ENCODE data around the gene MAP4K4. TPM values are rescaled to one million over a fixed set of nuclear protein-coding genes. Genes with fewer than 3 reads are reported as not detected.

MAP4K4 gene
- total and polyA plus RNA-seq, 12 donors: 8.7 to 43.1 (median 21.8) TPM

- intact Hi-C loops (cut with DNase I): no loop called here
- WGBS, 4 donors: 61 to 75% (median 72%) methylated on average over 1 of the region's 1 CpG
- Histone ChIP-seq H3K27ac (no peak overlapping the region), H3K36me3 (replicated peaks in 1 of 2) (no peaks in the 10 kb centered on the region), H3K4me3 (no peak overlapping the region), H3K9me3 (replicated peaks in 1 of 3) (no peaks in the 10 kb centered on the region), H3K27me3 (no peaks in the 10 kb centered on the region), H3K4me1 (replicated peaks in 1 of 2) (peaks cover 8 to 44% of the 10 kb centered on the region in 2 donors)
- TF ChIP-seq CTCF (IDR thresholded peaks at IDR 0.05) (no peak), POLR2A (IDR thresholded peaks at IDR 0.05) (no peak)
- DNase-seq: no peak
Measured at GRCh38 chr2:101706819-101707177, 9.3 kb downstream of the MAP4K4 start.

GRCh38 chr2:101710036-101710435, 12.5 kb downstream of the MAP4K4 start:
- no peaks in the 10 kb centered on the region for H3K27me3 ChIP-seq
- WGBS, 4 donors: 69 to 82% (median 80%) methylated on average over 1 of the region's 1 CpG
- no peak overlapping the region for H3K27ac ChIP-seq
- H3K36me3 ChIP-seq (replicated peaks in 1 of 2): no peaks in the 10 kb centered on the region
- intact Hi-C loops (cut with DNase I): no loop called here
- H3K4me3 ChIP-seq: no peak overlapping the region
- no peaks in the 10 kb centered on the region for H3K9me3 ChIP-seq (replicated peaks in 1 of 3)
- peaks cover 8 to 36% of the 10 kb centered on the region in 2 donors for H3K4me1 ChIP-seq (replicated peaks in 1 of 2)
- TF ChIP-seq POLR2A (IDR thresholded peaks at IDR 0.05): no peak
- DNase-seq: no peak

GRCh38 chr2:101710471-101711318, 13.2 kb downstream of the MAP4K4 start:
- intact Hi-C loops (cut with DNase I): no loop called here
- H3K4me1 ChIP-seq (replicated peaks in 1 of 2): peaks cover 8 to 36% of the 10 kb centered on the region in 2 donors
- no peaks in the 10 kb centered on the region for H3K36me3 ChIP-seq (replicated peaks in 1 of 2)
- WGBS, 4 donors: 82 to 88% (median 85%) methylated on average over 7 of the region's 7 CpGs
- no peak for DNase-seq
- no peak overlapping the region for H3K4me3 ChIP-seq
- H3K9me3 ChIP-seq (replicated peaks in 1 of 3): no peaks in the 10 kb centered on the region
- no peak overlapping the region for H3K27ac ChIP-seq
- TF ChIP-seq POLR2A (IDR thresholded peaks at IDR 0.05) (no peak), CTCF (IDR thresholded peaks at IDR 0.05) (no peak)
- no peaks in the 10 kb centered on the region for H3K27me3 ChIP-seq

GRCh38 chr2:101714118-101714517, 16.6 kb downstream of the MAP4K4 start:
- intact Hi-C loops (cut with DNase I): no loop called here
- peaks cover 7 to 27% of the 10 kb centered on the region in 2 donors for H3K4me1 ChIP-seq (replicated peaks in 1 of 2)

More at GRCh38 chr2:101714118-101714517, 16.6 kb downstream of the MAP4K4 start:
- Histone ChIP-seq H3K4me3 (no peak overlapping the region), H3K27me3 (no peaks in the 10 kb centered on the region), H3K36me3 (replicated peaks in 1 of 2) (no peaks in the 10 kb centered on the region), H3K27ac (no peak overlapping the region), H3K9me3 (replicated peaks in 1 of 3) (no peaks in the 10 kb centered on the region)
- TF ChIP-seq POLR2A (IDR thresholded peaks at IDR 0.05) (no peak), CTCF (IDR thresholded peaks at IDR 0.05) (no peak)
- DNase-seq: no peak
- 67 to 77% (median 74%) methylated on average over 3 of the region's 3 CpGs for WGBS, 4 donors

All from adrenal gland (tissue), 12 donors.